SHP77 (cell line): Measurements from ENCODE around the gene RIC3.

Source experiments
- DNase-seq, 2 experiments: peaks; one replicate each; lab custom pipeline; 2025; lab: John Stamatoyannopoulos, UW

RIC3 gene, protein sequence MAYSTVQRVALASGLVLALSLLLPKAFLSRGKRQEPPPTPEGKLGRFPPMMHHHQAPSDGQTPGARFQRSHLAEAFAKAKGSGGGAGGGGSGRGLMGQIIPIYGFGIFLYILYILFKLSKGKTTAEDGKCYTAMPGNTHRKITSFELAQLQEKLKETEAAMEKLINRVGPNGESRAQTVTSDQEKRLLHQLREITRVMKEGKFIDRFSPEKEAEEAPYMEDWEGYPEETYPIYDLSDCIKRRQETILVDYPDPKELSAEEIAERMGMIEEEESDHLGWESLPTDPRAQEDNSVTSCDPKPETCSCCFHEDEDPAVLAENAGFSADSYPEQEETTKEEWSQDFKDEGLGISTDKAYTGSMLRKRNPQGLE

DNA sequence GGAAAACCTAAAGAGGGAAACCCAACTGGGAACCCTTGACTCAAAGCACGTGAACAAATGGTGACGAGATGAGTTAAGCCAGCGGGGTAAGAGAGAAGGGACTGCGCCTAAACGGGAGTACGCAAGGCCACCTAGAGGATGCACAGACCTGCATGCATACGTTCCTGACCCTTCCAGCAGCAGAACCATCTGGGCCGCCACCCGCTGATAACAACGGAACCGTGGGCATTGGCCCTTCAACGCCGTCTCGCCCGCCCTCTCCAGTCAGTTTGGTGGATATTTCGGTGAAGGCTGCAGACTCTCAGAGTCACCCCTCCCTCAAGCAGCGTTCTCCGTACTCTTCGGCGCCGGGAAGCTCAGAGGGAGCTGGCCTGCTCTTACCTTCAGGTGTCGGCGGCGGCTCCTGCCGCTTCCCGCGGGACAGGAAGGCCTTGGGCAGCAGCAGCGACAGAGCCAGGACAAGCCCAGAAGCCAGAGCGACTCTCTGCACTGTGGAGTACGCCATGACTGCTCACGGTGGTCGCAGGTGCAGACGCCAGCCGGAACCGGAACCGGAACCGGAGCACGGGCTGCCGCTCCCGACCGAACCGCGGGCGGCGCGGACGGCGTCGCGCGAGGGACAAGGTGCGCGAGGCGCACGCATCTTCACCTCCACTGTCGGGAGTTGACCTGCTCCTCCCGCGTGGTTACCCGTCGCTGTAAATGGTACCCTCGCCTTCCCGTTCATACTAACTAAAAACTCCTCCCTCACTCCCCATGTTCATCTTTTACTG, at the start of gene RIC3:
Gene RIC3, minus strand, starts transcription at position 541 of the 773 bp plus-strand sequence. Its CDS starts 36 bp downstream, at position 505.
- no peak for DNase-seq

DNA sequence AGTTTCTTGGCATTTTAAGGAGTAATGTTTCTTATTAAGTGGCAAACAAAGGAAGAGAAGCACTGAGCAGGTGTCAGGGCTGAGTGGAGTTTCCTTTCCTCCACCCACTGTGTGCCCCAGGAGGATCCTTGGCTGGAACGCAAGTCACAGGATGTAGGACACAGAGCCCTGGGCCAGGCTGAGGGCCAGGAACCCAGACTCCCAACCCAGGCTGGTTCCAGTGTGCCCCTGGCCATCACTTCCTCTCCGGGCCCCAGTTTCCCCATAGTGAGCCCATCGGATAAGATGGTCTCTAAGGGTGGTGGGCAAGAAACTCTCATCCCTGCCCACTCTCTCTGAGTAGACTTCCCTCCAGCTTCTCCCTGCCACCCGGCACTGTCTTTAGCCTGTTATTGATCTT, 49.6 kb upstream of the RIC3 start:
- no peak for DNase-seq

DNA sequence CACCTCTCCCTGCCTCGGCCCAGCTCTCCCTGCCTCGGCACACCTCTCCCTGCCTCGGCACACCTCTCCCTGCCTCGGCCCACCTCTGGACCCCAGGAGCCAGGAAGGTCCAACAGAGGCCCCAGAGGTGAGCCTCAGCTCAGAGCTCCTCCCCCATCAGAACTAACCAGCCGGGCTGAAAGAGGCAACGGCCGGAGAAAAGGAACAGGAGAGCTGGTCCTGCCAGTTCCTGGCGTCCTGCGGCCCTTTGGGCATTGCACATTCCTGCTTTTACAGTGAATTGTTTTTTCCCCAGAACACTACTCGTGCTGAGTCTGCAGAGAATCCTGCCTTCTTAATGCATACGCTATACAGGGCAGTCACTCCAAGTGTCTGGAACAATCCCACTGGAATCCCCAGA, 49.1 kb upstream of the RIC3 start:
- no peak for DNase-seq

DNA sequence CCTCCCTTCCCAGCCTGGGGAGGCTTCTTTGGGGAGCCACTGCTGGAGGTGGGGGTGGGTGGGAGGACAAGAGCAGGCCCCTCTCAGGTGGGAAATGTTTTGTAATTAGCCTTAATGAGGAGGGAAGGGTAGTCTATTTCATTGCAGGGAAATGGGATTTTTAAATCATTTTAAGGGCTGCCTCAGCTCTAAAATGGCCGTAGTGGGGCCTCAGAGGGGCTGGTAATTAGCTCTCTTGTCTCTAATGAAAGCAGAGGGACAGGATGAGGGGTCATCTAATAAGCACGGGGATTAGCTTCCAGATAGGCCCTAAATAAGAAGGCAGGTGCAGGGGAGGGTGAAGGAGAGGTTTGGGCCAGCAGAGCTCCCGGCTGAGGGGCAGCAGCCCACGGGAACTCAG, 48.3 kb upstream of the RIC3 start:
- DNase-seq, result no peak

DNA sequence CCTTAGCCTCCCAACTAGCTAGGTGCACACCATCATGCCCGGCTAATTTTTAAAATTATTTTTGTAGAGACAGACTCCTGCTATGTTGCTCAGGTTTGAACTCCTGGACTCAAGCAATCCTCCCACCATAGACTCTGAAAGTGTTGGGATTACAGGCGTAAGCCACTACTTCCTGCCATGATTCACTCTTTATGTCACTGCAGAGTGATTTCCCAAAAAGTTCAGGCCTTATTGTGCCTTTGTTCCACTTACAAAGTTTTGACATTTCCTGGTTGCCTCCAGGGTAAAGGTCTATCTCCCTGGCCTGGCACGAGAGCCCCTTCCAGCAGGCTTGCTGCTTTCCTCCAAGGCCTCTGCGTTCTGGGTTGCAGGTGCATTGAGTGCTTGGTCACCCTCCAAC, 44.6 kb upstream of the RIC3 start:
- DNase-seq, result no peak

DNA sequence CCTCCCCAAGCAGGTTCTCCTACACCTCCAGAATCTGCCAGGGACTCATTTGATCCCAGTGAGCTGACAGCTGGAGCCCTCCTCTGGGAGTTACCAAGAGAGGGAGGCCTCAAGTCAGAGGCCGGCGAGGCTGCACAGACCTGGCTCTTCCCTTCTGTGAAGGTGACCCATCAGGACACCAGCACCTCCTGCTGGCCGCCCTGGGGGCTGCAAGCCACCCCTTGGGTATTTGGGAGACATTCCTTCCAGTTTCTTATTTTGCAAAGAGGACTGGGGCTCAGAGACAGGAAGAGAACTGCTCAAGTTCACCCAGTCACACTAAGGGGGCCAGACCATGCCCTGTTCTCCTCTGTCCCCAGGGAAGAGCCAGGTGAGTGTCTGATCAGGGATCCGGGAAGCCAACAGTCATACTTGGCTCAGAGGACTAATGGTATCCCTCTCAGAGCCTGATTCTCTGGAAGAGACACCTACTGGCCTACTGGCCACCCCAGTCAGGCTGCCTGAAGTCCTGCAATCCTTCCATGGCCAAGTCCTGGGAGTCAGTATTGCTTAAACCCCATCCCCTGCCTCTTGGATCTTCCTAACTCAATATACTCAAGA, 40.5 kb upstream of the RIC3 start:
- DNase-seq, result no peak

DNA sequence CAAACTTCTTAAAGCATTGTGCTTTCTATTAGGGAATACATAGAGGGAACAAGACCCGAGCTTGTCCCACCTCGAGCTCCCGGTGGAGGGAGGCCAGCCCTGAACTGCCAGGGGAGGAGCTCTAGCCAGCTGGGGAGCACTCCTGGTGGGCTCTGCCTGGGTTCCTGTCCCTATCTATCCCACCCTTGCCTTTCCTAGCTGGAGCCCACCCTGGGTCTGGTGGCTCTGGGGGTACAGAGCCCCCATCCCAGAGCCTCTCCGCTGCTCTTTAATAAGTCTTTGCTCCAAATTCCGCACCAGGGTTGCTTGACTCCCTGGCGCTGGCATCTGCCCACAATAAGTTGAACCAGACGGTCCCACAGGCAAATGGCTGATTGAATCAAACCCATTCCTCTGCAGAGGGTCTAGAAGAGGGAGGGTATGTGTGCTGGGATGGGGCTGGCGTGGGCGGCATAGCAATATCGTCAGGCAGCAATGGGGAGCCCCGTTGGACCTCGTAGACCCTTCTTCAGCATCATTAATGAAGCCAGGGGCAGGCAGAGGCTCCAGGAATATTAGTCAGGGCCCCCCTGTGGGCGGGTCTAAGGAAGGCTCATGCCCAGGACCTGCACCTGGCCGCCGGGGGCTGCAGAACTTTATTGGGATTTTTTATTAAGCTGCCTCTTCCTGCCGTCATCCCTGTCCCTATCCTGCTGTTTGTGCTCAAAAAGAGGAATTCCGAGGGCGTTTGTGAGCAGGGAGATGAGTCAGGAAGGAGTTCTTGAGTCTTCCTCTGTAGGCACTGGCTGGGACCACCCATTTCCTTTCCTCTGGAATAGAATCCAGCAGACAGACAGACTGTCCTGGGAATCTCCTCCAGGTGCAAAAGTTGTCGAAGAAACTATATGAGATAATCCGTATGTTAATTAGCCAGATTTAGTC, 38.5 kb upstream of the RIC3 start:
- no peak for DNase-seq

DNA sequence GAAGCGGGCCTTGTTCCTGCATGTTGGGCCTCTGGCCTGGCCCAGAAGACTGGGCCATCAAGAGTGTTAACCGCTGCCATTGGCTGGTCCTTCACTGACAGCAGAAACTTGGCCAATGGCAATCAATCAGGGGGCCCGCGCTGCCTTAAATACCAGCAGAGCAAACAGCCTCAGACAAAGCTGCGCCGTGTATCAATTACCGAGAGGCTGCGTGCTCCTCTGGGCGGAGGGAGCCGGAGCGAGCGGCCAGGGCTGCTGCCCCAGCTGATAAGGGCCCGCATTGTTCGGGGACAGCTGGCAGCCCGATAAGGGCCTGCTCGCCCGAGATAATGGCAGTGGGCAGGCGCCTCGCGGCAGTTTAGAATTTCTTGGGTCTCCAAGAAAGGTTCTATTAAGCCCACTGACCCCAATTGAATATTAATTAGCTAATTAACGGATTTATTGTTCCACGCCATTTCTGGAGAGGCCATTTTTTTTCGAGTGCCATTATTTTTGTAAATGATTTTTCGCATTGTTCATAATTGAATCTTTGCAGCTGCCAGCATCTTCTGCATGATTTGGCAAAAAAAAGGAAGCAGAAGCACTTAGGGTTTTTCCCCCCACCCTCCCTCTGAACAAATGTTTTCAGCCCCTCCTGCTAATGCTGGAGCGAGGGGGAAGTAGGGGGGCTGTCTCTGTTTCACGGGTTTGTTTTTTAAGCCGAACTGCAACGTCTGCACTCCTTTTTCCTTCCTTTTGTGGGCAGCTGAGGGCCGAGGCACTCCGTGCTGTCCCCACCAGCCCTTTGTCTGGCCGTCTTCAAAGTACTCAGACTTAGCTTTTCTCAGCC, 37.6 kb upstream of the RIC3 start:
- no peak for DNase-seq

DNA sequence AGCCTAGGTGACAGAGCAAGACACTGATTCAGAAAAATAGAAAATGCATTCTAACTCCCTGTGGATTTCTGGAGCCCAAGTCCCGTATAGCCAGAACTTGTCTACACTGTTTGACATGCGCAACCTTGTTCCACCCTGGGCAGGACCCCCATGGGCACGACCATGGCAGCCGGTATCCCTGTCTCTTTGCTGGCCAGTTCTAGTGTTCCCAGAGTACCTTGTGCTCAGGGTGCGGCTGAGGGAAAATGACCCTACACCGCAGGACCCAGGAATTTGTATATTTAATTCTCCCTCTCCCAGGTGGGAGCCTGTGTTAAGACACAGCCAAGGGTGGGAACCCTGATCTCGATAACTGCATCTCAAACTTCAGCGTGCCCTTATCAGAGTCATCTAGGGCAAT, 36.7 kb upstream of the RIC3 start:
- no peak for DNase-seq

DNA sequence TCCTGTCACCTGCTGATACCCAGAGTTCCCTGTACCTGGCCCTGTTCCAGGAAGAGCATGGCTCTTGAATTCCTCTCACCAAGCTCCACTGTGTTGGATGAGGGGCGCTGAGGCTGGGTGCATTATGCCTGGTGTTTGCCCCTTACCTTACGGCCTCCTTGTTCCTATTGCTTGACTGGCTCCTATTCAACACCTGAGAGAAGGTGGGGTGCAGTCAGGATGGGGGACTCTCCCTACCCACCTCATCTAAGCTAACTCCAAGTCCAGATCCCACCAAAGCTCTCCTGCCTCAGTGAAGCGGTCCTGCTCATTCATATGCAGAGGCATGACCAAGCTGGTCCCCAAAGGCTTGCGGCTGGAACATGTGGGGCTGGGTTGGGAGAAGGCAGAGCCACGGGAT, 35.8 kb upstream of the RIC3 start:
- DNase-seq, result no peak

DNA sequence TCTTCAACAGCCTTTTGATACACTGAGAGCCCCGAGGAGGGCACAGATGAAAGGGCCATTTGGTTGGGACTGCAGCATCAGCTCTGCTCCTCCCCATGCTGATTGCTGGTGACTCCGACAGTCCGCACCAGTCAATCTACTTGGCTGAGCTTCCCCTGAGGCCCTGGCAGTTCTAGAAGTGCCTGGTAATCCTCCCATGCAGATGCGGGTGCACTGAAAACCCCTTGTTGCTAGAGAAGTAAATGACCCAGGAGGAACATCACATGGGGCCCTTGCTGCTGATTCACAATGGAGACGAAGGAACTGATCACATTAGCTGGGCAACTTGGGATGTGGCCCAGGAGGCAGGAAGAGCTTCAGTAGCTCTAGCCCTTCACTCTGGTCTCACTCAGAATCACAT, 35.2 kb upstream of the RIC3 start:
- no peak for DNase-seq

DNA sequence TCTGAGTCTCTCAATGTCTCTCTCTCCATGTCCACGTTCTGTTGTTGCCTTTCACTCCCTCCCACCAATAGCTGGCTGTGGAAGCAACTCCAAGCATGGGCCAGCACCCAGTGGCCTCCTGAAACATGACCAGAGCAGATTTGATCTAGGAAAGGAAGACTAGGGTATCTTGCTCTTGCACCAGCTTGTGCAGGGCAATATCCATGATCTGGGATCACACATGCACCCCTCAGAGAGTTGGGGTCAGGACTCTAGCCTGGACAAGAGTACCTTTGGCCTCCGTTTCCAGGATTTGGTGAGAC, 34.5 kb upstream of the RIC3 start:
- no peak for DNase-seq

DNA sequence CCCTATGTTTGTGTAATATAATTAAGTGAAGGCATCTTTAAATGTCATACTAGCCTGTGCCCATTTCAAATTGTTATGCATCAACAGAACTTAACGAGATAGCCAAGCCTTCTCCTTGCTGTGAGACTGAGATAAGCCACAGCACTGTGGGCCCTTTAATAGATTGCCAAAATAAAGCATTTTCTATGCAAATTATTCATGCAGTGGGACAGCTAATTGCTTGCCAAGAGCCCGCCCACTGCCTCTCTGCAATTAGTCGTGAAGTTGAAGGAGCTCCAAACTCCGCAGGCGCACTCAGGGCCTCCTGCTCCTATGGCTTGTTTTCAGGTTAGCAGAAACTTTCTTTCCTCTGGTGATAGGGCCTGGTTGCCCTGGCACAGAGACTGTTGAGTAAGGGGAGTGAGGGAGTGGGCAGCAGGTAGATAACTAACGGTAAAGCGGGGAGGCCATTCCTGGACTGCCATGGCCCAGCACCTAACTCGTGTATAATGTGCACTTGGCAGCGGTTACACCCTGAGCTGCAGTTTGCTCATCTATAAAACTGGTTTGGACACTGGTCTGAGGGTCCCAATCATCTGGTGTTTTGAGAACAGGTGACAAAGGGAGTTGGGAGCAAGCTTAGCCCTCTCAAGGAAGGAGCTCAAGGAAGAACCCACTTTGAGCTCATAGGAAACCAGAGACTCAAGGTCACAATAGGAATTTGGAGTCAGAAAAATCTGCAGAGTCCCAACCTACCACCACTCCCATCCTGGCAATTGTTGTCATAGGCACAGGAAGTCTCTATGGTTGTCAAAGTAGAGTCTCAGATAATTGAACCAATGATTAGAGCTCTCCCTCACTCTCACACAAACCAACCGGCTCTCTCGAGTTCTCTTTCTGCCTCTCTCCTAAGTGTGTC, 33.9 kb upstream of the RIC3 start:
- DNase-seq, result no peak

DNA sequence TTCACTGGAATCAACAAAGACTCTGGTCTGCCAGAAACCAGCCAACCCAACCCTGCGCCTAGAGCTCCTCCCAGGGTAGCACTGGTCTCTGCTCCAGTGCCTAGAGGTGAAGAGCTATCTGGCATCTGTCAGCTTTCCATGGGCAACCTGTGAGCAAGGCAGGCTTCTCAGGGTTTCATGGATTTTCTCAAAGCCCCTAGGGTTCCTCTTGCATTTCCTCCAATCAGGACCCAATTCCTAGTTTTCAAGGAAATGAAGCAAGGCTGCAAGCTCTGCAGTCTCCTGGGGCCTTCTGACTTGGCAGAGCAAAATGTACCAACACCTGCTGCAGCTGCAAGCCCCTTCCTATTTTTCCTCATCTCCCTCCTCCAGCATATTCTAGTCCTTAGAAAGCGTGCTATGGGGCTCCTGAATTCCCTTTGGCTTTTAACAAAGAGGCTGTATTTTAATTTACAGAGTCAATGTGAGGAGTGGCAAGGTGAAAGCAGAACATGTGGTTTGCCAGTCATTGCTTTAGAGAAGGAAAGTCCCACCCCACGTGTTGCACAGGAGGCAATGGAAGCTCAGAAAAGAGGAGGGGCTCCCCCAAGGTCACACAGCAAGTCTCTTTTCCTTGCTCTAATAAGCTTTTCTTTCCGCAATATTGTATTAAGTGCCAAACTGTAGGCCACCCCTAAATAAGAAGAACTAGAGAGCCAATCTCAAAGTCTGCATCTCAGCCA, 33.0 kb upstream of the RIC3 start:
- DNase-seq, result no peak

DNA sequence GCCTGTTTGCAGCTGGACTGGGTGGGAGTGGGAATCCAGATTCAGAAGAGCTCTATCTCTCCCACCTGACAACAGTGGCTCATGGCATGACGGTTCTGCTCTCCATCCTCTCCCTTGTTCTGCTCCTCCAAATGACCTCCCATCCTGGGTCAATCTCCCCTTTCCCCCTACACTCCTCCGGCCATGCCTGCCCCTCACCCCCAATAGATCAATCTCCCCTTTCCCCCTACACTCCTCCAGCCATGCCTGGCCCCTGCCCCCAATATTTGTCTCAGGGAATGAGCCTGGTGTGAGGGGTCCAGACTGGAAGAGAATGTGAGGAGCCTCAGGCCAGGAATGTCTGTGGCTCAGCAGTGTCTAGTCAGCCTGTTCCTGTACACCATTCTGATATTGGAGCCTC, 30.9 kb upstream of the RIC3 start:
- no peak for DNase-seq

DNA sequence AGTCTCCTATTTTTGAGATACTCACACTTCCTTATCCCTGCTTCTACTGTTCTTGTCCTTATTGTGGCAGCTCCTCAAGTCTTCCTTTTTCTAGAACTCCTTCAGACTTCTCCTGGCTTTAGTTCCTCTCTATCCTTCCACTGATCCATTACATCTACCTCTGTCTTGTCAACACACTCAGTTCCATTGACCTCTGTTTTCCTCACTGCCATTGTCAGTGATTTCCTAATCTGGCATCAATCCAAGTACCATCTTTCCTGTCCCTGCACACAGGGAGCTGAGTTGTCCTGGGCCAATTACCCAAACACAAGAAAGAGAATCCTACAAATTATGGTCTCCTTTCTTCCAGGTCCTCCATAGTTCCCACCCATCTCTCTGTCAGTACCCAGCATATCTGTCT, 27.9 kb upstream of the RIC3 start:
- no peak for DNase-seq

DNA sequence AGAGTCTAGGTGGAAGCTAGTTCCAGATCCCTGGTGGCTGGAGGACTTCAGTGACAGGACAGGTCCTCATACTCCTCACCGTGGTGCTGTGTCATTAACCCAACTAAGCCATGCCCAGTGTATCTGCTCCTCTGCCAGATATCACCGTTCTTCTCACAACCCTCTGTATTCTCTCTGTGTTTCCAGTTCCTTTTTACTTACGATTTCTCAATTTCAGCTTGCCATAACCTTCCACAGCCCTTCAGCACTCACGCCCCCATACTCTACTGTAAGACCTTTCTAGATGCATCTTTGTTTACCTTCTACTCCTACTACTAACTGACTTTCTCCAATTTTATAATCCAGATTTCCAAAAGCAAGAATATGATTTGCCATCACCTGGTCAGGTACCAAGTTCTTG, 26.1 kb upstream of the RIC3 start:
- no peak for DNase-seq

DNA sequence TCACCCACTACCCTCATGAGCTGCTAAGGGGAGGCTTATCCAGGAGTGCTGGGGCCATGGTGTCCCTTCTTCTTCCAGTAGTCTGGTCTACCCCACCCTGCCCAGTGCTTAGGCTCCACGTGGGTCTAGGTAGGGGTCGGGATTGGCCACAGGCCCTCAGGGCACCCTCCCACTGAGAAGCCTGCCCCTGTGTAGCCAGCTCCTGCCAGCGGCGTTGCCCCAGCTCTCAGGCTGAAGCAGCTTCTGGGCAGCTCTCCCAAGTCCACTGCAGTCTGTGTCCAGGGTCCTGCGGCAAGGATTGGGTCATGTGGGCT, 24.0 kb upstream of the RIC3 start:
- no peak for DNase-seq

DNA sequence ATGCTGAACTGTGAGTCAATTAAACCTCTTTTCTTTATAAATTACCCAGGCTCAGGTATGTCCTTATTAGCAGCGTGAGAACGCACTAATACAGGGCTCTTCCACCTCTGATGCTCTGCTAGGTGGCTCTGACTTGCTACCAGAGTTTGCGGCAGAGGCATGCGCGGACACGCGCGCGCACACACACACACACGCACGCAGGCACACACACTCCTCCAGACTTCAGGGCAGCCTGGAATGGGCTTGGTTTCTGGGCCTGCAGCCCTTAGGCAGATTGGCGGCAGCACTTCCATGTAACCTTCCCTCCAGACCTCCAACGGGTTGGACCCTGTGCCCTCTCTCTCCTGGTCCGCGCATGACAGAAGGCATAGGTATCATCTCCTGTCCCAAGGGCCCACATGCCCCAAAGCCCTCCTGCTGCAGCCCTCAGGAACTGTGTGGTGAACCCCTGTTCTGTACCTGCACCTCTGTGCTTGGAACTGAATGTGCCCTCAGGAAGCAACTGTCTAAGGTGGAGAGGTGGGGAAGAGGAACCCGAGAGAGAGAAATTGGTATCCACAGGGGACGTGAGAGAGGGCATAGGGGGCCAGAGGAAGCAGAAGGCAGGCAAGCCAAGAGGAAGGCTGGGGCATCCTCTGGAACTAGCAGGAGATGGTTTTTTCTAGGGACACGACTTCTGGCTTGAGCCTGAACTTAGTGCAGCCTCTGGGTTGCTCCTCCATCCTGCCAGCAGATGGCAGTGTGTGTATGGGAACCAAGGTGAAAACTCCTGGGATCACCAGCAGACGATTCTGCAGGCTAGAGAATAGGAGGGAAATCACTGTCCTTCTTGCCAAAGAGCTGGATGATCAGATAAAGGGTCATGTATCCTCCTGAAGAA, 23.4 kb upstream of the RIC3 start:
- DNase-seq, result peak; percentile 4 to 20
